Parathyroid adenoma (tissue), 2 donors: ENCODE data around the gene ADAMTSL1.

Experiments used
- H2AFZ ChIP-seq: fragments of 300-600 bp; sonication (generic); one replicate; pipeline ENCODE4 v1.7.0; 2017; ENCODE audit warnings: antibody characterized with exemption, mild to moderate bottlenecking
- H3K27ac ChIP-seq: fragments of 300-600 bp; sonication (generic); one replicate; pipeline ENCODE4 v1.7.0; 2017
- H3K27me3 ChIP-seq: fragments of 300-600 bp; sonication (generic); one replicate; pipeline ENCODE4 v1.7.0; 2017; ENCODE audit warnings: low read length; ENCODE audit not compliant: control insufficient read depth, insufficient read depth
- H3K36me3 ChIP-seq: fragments of 300-600 bp; sonication (generic); one replicate; pipeline ENCODE4 v1.7.0; 2017; ENCODE audit warnings: low read length; ENCODE audit not compliant: control insufficient read depth, insufficient read depth
- H3K4me1 ChIP-seq: fragments of 300-600 bp; sonication (generic); one replicate; pipeline ENCODE4 v1.7.0; 2017; ENCODE audit warnings: control low read depth
- H3K4me2 ChIP-seq: fragments of 300-600 bp; sonication (generic); one replicate; pipeline ENCODE4 v1.7.0; 2017; ENCODE audit warnings: low read length
- H3K4me3 ChIP-seq: fragments of 300-600 bp; sonication (generic); one replicate; pipeline ENCODE4 v1.7.0; 2017; ENCODE audit warnings: low read depth, low read length
- H3K79me2 ChIP-seq: fragments of 300-600 bp; sonication (generic); one replicate; pipeline ENCODE4 v1.7.0; 2017; ENCODE audit warnings: control low read depth
- H3K9ac ChIP-seq: fragments of 300-600 bp; sonication (generic); one replicate; pipeline ENCODE4 v1.7.0; 2017; ENCODE audit warnings: mild to moderate bottlenecking
- H3K9me3 ChIP-seq: fragments of 300-600 bp; sonication (generic); one replicate; pipeline ENCODE4 v1.7.0; 2017; ENCODE audit warnings: low read length; ENCODE audit not compliant: control insufficient read depth
- TF ChIP-seq, protein P1 (sequence below): fragments of 300-600 bp; sonication (generic); IDR thresholded peaks from one replicate; pipeline ENCODE4 v1.7.0; 2017; ENCODE audit warnings: antibody characterized with exemption, mild to moderate bottlenecking
- donor health status: primary hyperparathyroidism.

Gene ADAMTSL1

DNA sequence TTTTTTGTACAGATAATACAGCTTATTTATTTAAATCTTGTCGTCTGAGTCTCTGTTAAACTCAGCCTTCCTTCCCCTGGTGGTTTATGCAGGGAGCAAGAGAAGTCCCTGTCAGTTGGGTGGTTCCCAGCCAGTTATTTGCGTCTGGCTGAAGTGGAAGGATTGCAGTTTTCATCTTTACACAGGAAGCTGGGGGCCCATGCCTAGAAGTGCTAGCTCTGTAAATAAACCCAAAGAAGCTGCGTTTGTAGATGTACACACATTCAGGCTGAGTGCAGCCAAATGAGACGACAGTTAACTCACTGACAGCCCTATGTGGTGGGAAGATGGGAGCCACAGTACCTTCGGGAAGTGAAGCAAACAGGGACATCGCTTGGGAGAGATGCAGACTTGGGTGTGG lies 437.0 kb downstream of the ADAMTSL1 start:
- Histone ChIP-seq H3K27ac (no peak overlapping the region), H3K4me1 (no peaks in the 10 kb centered on the region), H3K79me2 (no peaks in the 10 kb centered on the region), H3K9ac (no peak overlapping the region), H2AFZ (no peak overlapping the region), H3K27me3 (no peaks in the 10 kb centered on the region), H3K4me2 (no peak overlapping the region), H3K9me3 (no peaks in the 10 kb centered on the region), H3K36me3 (no peaks in the 10 kb centered on the region), H3K4me3 (no peak overlapping the region)
- TF ChIP-seq, protein P1, sequence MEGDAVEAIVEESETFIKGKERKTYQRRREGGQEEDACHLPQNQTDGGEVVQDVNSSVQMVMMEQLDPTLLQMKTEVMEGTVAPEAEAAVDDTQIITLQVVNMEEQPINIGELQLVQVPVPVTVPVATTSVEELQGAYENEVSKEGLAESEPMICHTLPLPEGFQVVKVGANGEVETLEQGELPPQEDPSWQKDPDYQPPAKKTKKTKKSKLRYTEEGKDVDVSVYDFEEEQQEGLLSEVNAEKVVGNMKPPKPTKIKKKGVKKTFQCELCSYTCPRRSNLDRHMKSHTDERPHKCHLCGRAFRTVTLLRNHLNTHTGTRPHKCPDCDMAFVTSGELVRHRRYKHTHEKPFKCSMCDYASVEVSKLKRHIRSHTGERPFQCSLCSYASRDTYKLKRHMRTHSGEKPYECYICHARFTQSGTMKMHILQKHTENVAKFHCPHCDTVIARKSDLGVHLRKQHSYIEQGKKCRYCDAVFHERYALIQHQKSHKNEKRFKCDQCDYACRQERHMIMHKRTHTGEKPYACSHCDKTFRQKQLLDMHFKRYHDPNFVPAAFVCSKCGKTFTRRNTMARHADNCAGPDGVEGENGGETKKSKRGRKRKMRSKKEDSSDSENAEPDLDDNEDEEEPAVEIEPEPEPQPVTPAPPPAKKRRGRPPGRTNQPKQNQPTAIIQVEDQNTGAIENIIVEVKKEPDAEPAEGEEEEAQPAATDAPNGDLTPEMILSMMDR, result no peak

DNA sequence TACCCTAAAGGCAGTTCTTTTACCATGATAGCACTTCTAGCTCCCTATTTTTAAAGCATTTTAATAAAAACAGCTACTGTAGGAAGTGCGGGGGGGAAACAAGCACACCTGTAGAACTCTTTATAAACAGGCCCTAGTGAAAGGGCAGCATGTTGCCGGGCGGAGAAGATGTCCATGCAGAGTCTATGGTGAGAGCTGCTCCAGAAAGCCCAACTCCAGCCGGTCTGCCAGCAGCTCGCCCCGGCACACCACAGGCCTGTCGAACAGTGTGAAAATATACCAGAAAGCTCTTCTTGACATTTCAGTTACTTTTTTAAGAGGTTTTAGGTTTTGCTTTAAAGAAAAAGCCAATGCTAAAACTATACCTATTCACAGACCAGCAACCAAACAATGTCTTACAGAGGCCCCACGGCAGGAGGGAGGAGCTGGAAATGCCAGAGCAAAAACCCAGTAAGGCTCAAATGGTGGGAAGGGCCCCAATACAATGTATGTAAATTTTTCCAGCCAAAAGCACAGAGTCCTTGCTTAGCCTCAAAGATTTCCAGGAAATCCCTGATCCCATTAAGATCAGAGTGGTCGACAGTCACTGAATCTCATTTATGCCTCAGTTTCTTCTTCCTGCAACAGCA lies 437.9 kb downstream of the ADAMTSL1 start:
- Histone ChIP-seq H3K9me3 (no peaks in the 10 kb centered on the region), H3K27ac (no peak overlapping the region)

DNA sequence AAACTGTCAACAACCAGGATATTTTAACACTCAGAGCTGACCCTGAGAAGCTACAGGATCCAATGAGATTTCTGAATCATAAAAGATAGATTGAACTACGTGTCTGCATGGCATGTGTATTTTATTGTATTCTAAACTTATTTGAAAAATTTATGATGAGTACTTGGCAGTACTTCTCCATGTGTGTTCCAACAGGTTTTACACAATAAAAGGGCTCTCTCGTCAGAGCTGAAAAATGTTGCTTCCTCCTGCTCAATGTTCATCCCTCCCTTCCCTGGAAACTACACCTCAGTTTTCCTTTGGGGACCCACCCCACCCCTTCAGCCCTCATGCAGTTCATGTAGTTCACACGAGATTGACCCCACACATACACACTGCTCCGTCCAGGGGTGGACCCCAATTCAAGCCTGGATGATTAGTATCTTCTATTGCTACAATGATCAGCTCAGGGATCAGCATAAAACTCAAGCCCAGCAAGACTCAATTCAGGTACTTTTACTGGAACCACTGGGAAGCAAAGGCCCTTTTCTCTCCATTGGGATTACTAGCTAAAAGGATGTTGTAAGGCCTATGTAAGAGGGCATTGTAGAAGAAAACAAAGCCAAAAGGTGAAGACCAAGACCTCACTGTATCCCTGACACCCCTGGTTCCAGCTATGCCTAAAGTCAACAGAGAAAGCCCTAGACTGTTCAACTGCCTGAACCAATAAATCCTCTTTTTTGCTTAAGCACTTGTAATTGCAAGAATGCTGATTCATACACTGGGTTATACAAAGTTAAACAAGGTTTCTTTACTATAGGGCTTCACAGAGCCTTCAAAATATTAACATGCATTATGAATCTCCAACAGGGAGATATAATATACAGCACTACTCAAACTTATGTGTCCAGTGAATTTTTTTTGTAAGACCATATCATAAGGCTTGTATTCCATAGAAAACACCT lies 446.5 kb downstream of the ADAMTSL1 start:
- no peaks in the 10 kb centered on the region for H3K9me3 ChIP-seq
- H3K4me2 ChIP-seq, result no peak overlapping the region
- H2AFZ ChIP-seq, result no peak overlapping the region
- H3K9ac ChIP-seq, result no peak overlapping the region
- TF ChIP-seq, protein P1, result no peak
- H3K27me3 ChIP-seq, result no peaks in the 10 kb centered on the region
- no peak overlapping the region for H3K4me3 ChIP-seq
- H3K79me2 ChIP-seq, result no peaks in the 10 kb centered on the region
- no peaks in the 10 kb centered on the region for H3K4me1 ChIP-seq
- no peak overlapping the region for H3K27ac ChIP-seq
- no peaks in the 10 kb centered on the region for H3K36me3 ChIP-seq

More for the DNA sequence above, 437.9 kb downstream of the ADAMTSL1 start:
- Histone ChIP-seq H3K27me3 (no peaks in the 10 kb centered on the region), H3K79me2 (no peaks in the 10 kb centered on the region), H3K9ac (no peak overlapping the region), H3K4me1 (no peaks in the 10 kb centered on the region), H3K4me3 (no peak overlapping the region), H2AFZ (no peak overlapping the region), H3K4me2 (no peak overlapping the region), H3K36me3 (no peaks in the 10 kb centered on the region)
- TF ChIP-seq, protein P1, result no peak

DNA sequence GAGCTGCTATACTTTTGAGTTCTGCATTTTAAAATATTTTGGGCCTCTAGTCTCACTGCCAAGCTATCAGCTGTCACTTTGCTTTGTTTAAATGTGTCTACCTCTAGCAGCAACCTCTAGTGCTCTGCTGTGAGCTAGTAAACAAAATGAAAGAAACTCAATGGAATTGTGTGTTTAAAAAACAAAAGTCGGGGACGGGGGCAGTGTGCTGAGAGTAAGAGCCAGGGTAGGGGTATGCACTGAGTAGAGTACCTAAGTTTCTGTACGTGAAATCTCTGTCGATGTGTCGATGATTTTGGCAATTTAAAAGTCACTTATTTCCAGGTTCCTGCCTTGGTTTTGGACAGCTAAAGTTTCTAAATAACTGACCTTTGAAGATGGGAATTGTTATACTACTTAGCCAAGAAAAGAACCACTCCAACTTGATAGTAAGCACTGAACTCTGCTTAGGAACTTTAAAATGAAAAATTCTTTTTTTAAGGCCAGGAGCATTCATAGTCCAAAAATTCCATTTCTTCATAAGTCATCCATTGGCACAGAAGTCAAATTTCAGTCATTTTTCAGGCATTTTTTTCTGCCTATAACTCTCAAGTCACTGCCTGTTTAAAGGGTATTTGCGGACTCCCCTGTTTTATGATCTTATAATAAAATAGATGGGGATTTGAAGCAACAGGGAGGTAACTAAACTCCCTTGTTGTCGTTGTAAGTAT lies 447.6 kb downstream of the ADAMTSL1 start:
- H3K9ac ChIP-seq, result no peak overlapping the region
- H3K4me2 ChIP-seq, result no peak overlapping the region
- TF ChIP-seq, protein P1, result no peak
- H3K36me3 ChIP-seq, result no peaks in the 10 kb centered on the region
- H3K27ac ChIP-seq, result no peak overlapping the region
- H2AFZ ChIP-seq, result no peak overlapping the region
- no peaks in the 10 kb centered on the region for H3K79me2 ChIP-seq
- no peaks in the 10 kb centered on the region for H3K9me3 ChIP-seq
- no peaks in the 10 kb centered on the region for H3K4me1 ChIP-seq
- H3K4me3 ChIP-seq, result no peak overlapping the region
- H3K27me3 ChIP-seq, result no peaks in the 10 kb centered on the region
